ENCODE data around the gene CENPM.

CENPM gene

DNA sequence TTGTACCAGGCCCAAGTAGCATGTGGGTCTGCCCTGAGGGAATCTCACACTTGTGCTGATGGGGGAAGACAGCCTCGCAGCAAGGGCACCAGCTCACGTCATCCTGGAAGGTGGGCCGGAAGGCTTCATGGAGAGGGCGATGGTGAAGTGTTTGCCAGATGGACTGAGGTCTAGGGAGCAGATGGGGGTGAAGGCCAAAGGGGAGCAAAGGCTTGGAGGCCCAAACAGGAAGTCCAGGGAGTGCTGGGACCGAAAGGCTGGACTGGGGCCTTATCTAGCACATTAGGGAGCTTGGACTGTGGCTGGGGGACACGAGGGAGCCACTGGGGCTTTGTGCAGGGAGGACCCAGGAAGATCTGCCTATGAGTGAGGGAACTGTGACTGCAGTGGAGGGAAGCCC, 19.1 kb downstream of the CENPM start:
- DNase-seq (ENCODE audit: insufficient read length): no peak
- no peak for FAIRE-seq
- TF ChIP-seq POLR2A (IDR thresholded peaks at IDR 0.05; ENCODE audit: low read depth, low read length): no peak
- TF ChIP-seq POLR2AphosphoS5 (IDR thresholded peaks at IDR 0.05; ENCODE audit: low read depth, low read length): no peak
- TF ChIP-seq TAF1 (IDR thresholded peaks at IDR 0.05; ENCODE audit: borderline replicate concordance, low read depth, low read length): no peak

DNA sequence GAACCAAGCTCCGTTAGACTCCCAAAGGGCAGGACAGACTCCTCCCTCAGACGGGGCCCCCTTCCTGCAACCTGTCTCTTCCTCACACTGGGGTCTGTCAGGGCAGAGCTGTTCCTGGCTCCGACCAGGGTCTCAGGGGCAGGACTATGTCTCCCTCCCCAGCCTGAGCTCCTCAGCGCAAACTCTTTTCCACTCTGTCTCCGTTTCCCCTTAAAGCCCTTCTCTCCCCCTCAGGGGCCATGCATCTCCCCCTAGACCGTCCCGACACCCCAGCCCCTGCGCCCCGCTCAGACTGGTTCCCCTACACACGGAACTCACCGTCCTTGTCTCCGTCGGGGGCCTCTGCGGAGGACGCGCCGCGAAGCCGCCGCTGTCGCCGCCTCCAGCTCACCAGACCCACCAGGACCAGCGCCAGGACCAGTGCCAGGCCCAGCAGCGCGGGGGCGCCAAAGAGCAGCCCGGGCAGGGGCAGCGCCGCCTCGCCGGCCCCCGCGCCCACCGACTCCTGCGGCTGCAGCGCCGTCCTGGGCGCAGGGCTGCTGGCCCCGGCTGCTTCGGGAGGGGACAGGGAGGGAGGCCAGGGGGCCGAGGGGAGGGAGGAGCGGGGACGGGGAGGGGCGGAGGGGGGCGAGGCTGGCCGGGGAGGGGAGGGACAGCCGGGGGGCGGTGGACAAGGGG, 21.0 kb downstream of the CENPM start:
- no peak for DNase-seq (ENCODE audit: insufficient read length)
- TF ChIP-seq TAF1 (IDR thresholded peaks at IDR 0.05; ENCODE audit: borderline replicate concordance, low read depth, low read length): 0 out of 2 replicates have a peak, but pooled peaks have one; percentile 20
- peak; percentile 12; the same call in 1 of the 2 replicates for TF ChIP-seq POLR2A (IDR thresholded peaks at IDR 0.05; ENCODE audit: low read depth, low read length)
- no peak; the same call in 1 of the 2 replicates for TF ChIP-seq POLR2AphosphoS5 (IDR thresholded peaks at IDR 0.05; ENCODE audit: low read depth, low read length)
- FAIRE-seq: peak; percentile 97

DNA sequence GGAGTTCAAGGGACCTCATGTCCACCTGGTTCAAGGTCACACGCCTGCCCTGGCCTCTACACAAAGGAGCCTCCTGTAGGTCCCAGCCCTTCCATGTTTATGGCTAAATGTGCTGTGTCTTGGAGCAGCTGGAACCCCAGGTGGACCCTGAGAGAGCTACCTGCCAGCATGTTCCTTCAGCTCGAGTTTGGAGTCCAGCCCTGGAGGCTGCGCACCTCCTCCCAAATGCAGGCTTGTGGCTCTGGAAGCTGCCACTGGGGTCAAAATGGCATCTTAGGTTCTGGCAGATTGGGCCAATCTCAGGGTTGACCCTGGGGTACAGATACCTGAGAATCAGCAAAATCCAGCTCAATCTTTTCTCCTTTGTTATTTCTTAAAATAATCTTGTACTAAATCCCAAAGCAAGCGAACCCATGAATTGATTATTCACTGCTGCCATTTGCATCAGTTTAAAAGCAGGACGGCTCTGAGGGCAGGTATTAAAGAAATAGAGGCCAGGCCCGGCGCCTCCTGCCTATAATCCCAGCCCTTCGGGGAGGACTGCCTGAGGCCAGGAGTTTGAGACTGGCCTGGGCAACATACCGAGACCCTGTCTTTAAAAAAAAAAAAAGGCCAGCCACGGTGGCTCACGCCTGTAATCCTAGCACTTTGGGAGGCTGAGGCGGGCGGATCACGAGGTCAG, 23.2 kb downstream of the CENPM start:
- TF ChIP-seq POLR2A (IDR thresholded peaks at IDR 0.05; ENCODE audit: low read depth, low read length): peak; percentile 11; the same call in 1 of the 2 replicates
- TF ChIP-seq POLR2AphosphoS5 (IDR thresholded peaks at IDR 0.05; ENCODE audit: low read depth, low read length): peak; percentile 37; the same call in 1 of the 2 replicates
- no peak for TF ChIP-seq TAF1 (IDR thresholded peaks at IDR 0.05; ENCODE audit: borderline replicate concordance, low read depth, low read length)
- DNase-seq (ENCODE audit: insufficient read length) (no peak), FAIRE-seq (peak; percentile 86)

DNA sequence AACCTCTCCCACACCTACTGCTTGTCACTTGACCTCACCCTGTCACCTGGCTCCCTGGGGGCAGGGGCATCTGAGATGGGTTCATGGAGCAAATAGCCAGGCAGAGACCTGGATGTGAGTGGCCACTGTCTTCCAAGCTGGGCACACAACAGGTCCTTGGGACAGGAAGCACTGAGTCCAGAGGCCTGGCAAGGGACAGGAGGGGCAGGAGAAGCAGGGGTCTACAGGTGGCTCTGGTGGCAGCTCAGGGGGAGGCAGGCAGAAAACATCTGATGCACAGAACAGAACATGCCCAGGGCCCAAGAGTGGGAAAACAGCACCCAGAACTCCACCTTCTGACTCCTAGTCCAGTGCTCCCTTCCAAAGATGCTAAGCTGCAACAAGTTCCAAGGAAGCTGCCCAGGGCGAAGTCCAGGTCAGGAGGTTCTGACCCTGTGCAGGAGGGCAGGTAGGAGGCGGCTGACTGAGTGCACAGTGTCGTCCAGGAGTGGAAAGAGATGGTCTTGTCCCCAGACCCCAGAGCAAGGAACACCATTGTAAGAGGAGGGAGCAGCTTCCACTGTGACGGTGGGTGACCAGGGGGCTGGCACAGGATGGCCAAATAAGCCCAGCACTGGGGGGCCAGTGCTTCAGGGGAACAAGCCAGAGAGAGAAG, 23.9 kb downstream of the CENPM start:
- no peak for DNase-seq (ENCODE audit: insufficient read length)
- peak; percentile 15; the same call in 1 of the 2 replicates for TF ChIP-seq POLR2A (IDR thresholded peaks at IDR 0.05; ENCODE audit: low read depth, low read length)
- TF ChIP-seq POLR2AphosphoS5 (IDR thresholded peaks at IDR 0.05; ENCODE audit: low read depth, low read length): no peak
- FAIRE-seq: peak; percentile 85

DNA sequence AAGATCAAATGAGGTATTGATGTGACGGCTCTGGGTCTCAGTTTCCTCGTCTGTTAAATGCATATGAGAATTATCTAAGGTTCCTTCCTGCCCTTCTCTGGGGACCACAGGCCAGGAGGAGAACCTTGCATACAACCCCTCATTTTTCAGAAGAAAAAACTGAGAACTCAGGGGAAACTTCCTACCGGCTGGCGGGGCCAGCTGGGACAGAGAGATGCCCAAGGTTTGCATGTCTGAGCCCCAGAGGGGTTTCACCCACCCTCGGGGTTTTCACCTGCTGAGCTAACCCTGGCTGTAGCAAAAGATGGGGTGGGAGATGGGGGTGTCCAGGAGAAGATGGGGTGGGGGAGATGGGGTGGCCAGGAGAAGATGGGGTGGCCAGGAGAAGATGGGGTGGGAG, 24.6 kb downstream of the CENPM start:
- FAIRE-seq (peak; percentile 81), DNase-seq (ENCODE audit: insufficient read length) (no peak)
- TF ChIP-seq POLR2AphosphoS5 (IDR thresholded peaks at IDR 0.05; ENCODE audit: low read depth, low read length): no peak
- no peak for TF ChIP-seq POLR2A (IDR thresholded peaks at IDR 0.05; ENCODE audit: low read depth, low read length)
- no peak for TF ChIP-seq TAF1 (IDR thresholded peaks at IDR 0.05; ENCODE audit: borderline replicate concordance, low read depth, low read length)

DNA sequence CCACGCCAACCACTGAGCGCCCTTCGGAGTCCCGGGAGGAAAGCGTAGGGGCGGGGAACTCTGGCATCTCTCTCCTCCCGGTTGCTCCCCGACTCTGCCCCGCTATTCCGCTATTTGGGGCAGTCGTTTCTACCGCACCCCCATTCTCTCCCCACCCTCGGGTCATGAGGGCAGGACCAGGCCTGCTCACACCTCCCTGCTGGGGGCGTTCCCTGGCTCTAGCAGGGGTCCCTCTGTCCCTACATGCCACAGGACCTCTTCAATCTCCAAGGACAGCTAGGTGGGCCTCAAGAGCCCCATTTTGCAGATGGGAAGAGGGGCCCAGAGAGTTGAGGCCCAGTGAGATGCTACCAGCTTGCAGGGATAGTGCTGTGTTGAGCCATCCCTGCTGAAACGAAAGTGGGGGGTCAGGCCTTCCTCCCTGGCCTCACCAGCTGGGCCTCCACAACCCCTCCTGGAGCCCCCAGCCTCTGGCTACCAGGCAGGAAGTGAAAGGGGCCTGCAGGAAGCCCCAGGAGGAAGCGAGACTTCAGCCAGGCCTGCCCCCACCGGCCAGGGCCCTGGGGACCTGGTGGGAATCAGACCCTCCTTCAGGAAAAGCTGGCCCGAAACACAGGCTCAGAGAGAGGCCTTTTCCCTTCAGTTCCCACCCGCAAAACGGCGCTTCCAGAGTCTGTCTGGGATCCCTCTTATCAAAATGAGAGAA, 26.5 kb downstream of the CENPM start:
- peak; percentile 97 for FAIRE-seq
- TF ChIP-seq POLR2A (IDR thresholded peaks at IDR 0.05; ENCODE audit: low read depth, low read length) (no peak; the same call in 1 of the 2 replicates), TAF1 (IDR thresholded peaks at IDR 0.05; ENCODE audit: borderline replicate concordance, low read depth, low read length) (no peak), POLR2AphosphoS5 (IDR thresholded peaks at IDR 0.05; ENCODE audit: low read depth, low read length) (no peak)

DNA sequence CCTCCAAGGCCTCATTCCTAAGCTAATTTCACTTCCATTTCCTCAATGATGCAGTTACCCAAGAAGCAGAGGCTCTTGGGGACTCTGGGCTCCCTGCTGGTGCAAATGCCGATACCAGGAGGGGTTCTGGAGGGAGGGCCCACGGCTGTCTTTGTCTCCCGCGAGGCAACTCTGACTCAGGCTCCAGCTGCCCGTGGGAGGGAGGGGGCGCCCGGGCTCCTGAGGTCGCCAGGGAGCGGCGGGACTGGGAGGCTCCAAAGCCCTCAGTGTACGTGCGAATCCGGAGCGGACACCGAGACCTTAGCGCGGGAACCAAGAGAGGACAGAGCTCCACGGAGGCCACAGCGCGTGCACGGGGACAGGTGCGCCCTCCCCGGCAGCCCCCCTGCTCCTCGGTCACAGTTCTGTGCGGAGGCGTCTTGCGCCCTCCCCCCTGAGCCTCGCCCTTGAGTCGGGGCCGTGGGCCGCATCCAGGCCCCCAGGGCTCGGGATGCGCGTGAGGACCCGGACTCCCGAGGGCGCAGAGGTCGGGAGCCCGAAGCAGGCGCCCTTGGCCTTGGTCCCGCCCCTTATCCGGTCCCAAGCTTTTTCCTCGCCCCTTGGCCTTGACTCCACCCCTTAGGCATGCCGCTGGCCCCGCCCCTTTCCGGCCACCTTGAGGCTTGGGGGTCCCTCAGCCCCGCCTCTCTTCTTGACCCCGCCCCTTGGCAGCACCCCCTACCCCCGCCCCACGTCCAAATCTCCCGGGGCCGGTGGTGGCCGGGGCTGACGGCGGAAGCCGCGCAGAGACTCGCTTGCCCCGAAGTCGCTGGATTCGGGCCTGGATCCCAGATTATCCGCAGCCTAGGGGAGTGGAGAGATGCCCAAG, 27.4 kb downstream of the CENPM start:
- DNase-seq (ENCODE audit: insufficient read length): peak; percentile 77
- FAIRE-seq: no peak
- TF ChIP-seq POLR2AphosphoS5 (IDR thresholded peaks at IDR 0.05; ENCODE audit: low read depth, low read length): peak; percentile 55; the same call in 1 of the 2 replicates
- TF ChIP-seq POLR2A (IDR thresholded peaks at IDR 0.05; ENCODE audit: low read depth, low read length): peak; percentile 65
- TF ChIP-seq TAF1 (IDR thresholded peaks at IDR 0.05; ENCODE audit: borderline replicate concordance, low read depth, low read length): no peak

More for the DNA sequence above, 26.5 kb downstream of the CENPM start:
- no peak for DNase-seq (ENCODE audit: insufficient read length)

DNA sequence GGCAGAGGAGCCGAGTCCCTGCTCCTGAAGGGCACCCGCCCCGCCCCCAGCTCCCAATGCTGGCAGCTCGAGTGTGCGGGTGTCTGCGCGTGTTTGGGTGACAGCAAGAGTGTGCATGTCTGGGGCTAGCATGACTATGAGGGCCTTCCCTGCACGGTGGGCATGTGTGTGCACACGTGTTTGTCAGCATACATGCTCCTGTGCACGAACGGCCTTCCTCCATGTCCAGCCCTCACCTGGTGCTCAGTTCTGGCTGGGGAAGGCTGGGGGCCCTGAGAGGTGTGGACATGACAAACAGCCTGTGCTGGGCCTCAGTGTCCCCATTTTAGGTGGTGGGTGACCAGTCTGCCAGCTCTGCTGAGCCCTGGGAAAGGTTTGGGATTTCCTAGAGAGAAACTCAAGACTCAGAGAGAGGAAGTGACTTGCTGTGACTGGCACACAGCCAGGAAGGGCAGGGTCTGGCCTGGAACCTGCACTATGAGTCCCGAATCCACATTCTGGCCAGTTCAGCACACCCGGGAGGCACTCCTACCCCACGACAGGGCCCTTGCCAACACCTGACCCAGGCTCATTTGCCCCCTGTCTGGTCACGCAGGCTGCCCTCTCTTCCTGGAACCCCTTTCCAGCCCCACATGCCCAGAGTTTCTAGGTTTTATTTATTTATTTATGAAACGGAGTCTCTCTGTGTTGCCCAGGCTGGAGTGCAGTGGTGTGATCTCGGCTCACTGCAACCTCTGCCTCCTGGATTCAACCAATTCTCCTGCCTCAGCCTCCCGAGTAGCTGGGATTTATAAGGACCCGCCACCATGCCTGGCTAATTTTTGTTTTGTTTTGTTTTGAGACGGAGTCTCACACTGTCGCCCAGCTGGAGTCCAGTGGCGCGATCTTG, 28.8 kb downstream of the CENPM start:
- DNase-seq (ENCODE audit: insufficient read length): no peak
- TF ChIP-seq POLR2AphosphoS5 (IDR thresholded peaks at IDR 0.05; ENCODE audit: low read depth, low read length) (peak; percentile 48; the same call in 1 of the 2 replicates), POLR2A (IDR thresholded peaks at IDR 0.05; ENCODE audit: low read depth, low read length) (peak; percentile 31; the same call in 1 of the 2 replicates), TAF1 (IDR thresholded peaks at IDR 0.05; ENCODE audit: borderline replicate concordance, low read depth, low read length) (no peak)
- peak; percentile 89 for FAIRE-seq

DNA sequence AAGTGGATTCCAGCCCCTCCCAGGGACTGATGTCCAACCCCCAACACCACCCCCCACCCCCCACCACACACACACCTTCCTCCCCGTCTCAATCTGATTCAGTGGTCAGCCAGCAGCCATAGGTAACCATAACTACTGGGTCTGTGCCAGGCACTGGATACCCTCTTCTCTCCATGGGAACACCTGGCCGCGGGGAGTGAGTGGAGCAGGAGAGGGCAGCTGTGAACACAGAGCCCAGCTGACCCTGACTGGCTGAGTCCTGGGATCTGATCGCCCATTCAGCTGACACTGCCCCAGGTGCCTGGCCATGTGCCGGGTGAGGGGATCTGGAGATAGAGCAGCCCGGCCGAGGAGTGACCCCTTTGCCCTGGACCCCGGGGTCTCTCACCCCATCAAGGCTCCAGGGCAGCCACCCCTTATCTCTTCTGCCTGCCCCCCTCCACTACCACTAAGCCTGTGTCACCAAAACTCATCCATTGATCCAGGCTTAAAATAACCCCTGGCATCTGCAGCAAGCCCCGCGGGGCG, 29.5 kb downstream of the CENPM start:
- no peak for FAIRE-seq
- TF ChIP-seq TAF1 (IDR thresholded peaks at IDR 0.05; ENCODE audit: borderline replicate concordance, low read depth, low read length): no peak
- TF ChIP-seq POLR2A (IDR thresholded peaks at IDR 0.05; ENCODE audit: low read depth, low read length): no peak
- 0 out of 2 replicates have a peak, but pooled peaks have one; percentile 3 for TF ChIP-seq POLR2AphosphoS5 (IDR thresholded peaks at IDR 0.05; ENCODE audit: low read depth, low read length)
- no peak for DNase-seq (ENCODE audit: insufficient read length)
